Adrenal gland (tissue), 5 donors: ENCODE data around the gene NIPBL.

ENCODE experiments used
- POLR2A ChIP-seq, 2 donors: fragments of 450-650 bp; IDR thresholded peaks; one replicate each; pipeline ENCODE4 v1.6.1; 2017; ENCODE audit warnings: antibody characterized with exemption in 2 of 2, mild to moderate bottlenecking in 2 of 2, moderate library complexity in 1 of 2
- TF ChIP-seq, protein P1 (sequence below), 6 experiments: fragments of 450-650 bp in 4 of 6; fragments of 200-600 bp in 2 of 6; sonication (generic) in 1 of 6; IDR thresholded peaks; 1 replicate in 5 of 6; 2 replicates in 1 of 6; pipeline versions ENCODE4 v1.5.1 to v1.8.0; 2016 to 2021; ENCODE audit warnings: antibody characterized with exemption in 6 of 6, mild to moderate bottlenecking in 2 of 6, moderate library complexity in 1 of 6
- donor health status: DM: no; HTN: no; CAD: no.

GRCh38 chr5:37034955-37035354 is 158.4 kb downstream of the NIPBL start:
- TF ChIP-seq, protein P1, sequence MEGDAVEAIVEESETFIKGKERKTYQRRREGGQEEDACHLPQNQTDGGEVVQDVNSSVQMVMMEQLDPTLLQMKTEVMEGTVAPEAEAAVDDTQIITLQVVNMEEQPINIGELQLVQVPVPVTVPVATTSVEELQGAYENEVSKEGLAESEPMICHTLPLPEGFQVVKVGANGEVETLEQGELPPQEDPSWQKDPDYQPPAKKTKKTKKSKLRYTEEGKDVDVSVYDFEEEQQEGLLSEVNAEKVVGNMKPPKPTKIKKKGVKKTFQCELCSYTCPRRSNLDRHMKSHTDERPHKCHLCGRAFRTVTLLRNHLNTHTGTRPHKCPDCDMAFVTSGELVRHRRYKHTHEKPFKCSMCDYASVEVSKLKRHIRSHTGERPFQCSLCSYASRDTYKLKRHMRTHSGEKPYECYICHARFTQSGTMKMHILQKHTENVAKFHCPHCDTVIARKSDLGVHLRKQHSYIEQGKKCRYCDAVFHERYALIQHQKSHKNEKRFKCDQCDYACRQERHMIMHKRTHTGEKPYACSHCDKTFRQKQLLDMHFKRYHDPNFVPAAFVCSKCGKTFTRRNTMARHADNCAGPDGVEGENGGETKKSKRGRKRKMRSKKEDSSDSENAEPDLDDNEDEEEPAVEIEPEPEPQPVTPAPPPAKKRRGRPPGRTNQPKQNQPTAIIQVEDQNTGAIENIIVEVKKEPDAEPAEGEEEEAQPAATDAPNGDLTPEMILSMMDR (IDR thresholded peaks at IDR 0.05) = no peak
- TF ChIP-seq POLR2A (IDR thresholded peaks at IDR 0.05) = no peak
